ENCODE measurements around the gene MLN. TPM values are rescaled to one million over a fixed set of nuclear protein-coding genes. Genes with fewer than 3 reads are reported as not detected.
A peak's percentile ranks its signal among the peaks of the same experiment; 100 is the strongest.

MLN gene
- total RNA-seq, 1 donor from 2014 or later: not detected

DNA sequence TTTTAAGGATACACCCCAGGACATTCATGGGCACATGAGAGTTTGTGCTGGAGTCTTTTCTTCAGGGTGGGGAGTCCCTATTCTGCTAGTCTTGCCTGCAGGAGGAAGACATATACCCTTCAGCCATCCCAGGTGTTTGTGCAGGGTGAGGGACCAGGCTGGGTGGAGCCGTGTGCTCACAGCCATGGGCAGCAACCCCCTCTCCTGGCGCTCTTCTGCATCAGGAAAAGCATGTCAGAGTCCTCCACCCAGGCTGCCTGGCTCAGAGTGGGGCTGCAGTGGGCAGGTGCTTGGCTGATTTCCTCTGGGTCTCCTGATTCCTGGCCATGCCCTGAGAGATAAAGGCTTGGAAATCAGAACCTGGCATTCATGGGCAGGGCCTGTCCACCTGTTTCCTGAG is 22.7 kb upstream of the MLN start:
- Mint-ChIP-seq H3K36me3 (ENCODE audit: low read depth, unreplicated experiment) (no peaks in the 10 kb centered on the region), H3K4me3 (ENCODE audit: unreplicated experiment) (no peak overlapping the region), H3K9me3 (ENCODE audit: unreplicated experiment) (no peaks in the 10 kb centered on the region), H3K4me1 (ENCODE audit: unreplicated experiment) (peaks cover 7% of the 10 kb centered on the region), H3K27me3 (ENCODE audit: unreplicated experiment) (peaks cover 8% of the 10 kb centered on the region), H3K27ac (ENCODE audit: unreplicated experiment) (no peak overlapping the region)
- no peak for TF ChIP-seq CTCF (IDR thresholded peaks at IDR 0.05; ENCODE audit: unreplicated experiment)
- no peak for DNase-seq (ENCODE audit: low spot score)

DNA sequence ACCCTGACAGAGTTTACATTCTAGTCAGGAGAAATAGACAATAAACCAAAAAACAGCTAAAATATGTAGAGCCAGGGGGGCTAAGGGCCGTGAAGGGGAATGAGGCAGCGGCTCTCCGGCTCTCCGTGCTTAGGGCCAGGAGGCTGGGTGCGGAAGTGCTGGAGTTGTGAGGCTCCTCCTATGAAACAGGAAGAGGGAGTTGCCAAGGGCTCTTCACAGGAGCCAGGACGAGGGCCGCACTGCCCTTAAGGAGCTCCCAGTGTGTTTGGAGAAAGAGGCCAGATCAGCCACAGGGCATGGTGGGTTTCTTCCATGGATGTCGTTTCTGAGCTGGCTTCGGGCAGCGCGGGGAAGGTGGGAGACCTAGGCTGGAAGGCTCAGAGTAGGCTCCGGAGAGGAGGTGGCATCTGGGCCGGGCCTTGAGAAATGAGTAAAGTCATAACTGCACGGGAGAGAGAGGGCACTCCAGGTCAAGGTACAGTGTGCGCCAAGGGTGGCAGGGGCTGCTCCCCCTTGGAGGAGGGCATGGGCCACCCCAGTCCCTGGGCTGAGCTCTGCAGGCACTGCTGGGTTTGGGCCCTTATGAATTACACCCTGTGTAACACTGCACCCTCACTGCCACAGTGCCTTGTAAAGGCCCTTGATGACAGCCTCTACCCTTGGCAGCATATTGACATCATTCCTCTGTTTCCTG is 20.8 kb upstream of the MLN start:
- H3K9me3 Mint-ChIP-seq (ENCODE audit: unreplicated experiment): no peaks in the 10 kb centered on the region
- H3K4me1 Mint-ChIP-seq (ENCODE audit: unreplicated experiment): peaks cover 9% of the 10 kb centered on the region
- peaks cover 8% of the 10 kb centered on the region for H3K27me3 Mint-ChIP-seq (ENCODE audit: unreplicated experiment)
- no peak for TF ChIP-seq CTCF (IDR thresholded peaks at IDR 0.05; ENCODE audit: unreplicated experiment)
- H3K27ac Mint-ChIP-seq (ENCODE audit: unreplicated experiment): no peak overlapping the region
- no peak overlapping the region for H3K4me3 Mint-ChIP-seq (ENCODE audit: unreplicated experiment)
- DNase-seq (ENCODE audit: low spot score): peak; percentile 42
- H3K36me3 Mint-ChIP-seq (ENCODE audit: low read depth, unreplicated experiment): no peaks in the 10 kb centered on the region

DNA sequence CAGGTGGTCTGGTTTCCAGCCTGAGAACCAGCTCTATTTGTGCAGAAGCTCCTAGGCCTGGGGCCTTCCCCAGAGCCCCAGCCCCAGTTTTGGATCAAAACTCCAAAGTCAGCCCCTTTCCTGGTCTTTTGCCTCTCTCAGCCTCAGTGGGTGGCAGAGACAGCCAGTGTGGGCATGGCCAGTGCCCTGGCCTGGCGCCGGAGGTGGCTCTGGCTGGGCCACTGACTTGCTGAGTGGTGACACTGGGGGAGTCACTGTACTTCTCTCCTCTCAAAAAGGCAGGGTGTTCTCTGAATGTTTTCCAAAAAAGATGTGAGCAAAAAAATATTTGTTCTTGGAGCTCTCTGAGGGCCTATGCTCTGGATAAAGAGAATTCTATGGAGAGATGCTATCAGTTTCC is 20.0 kb upstream of the MLN start:
- H3K27ac Mint-ChIP-seq (ENCODE audit: unreplicated experiment): no peak overlapping the region
- no peak overlapping the region for H3K4me3 Mint-ChIP-seq (ENCODE audit: unreplicated experiment)
- no peak for TF ChIP-seq CTCF (IDR thresholded peaks at IDR 0.05; ENCODE audit: unreplicated experiment)
- H3K36me3 Mint-ChIP-seq (ENCODE audit: low read depth, unreplicated experiment): no peaks in the 10 kb centered on the region
- no peaks in the 10 kb centered on the region for H3K9me3 Mint-ChIP-seq (ENCODE audit: unreplicated experiment)
- peaks cover 9% of the 10 kb centered on the region for H3K4me1 Mint-ChIP-seq (ENCODE audit: unreplicated experiment)
- no peak for DNase-seq (ENCODE audit: low spot score)
- H3K27me3 Mint-ChIP-seq (ENCODE audit: unreplicated experiment): peaks cover 9% of the 10 kb centered on the region

DNA sequence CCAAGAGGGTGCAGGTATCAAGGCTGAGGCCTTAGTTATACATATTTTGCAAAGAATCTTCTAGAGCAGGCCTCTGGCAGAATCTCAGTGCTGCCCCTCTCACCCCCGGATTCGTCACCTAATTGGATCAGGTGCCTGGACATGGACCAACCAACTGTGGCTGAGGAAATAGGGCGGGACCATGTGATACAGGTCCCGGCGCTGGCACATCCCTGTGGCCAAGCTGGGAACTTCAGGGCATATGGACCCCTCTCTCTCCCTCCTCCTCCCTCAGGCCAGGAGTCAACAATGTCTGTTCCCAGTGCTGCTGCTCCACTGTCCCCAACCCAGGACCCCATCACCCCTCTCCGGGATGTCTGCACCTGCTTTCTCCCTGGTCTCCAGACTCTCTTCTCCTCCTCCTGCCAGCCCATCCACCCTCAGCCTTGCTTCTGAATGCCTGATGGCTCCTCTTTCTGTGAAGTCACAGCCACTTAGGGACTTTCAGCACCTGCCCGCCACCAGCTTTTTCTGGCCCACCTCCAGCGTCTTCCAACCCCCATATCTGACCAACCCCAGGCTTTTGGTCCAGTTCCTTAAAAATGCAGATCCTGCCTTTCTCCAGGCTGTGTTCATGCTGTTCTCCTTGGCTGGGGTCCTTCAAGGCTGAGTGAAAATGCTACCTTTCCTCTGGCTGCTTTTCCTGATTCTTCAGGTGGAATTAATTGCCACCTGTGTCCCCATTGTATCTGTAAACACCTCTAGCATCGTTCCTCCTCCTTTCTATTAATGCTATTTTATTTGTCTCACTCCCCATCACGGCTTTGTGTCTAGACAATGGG is 19.0 kb upstream of the MLN start:
- H3K4me1 Mint-ChIP-seq (ENCODE audit: unreplicated experiment): peaks cover 9% of the 10 kb centered on the region
- peaks cover 9% of the 10 kb centered on the region for H3K27me3 Mint-ChIP-seq (ENCODE audit: unreplicated experiment)
- peak; percentile 34 for TF ChIP-seq CTCF (IDR thresholded peaks at IDR 0.05; ENCODE audit: unreplicated experiment)
- H3K36me3 Mint-ChIP-seq (ENCODE audit: low read depth, unreplicated experiment): no peaks in the 10 kb centered on the region
- DNase-seq (ENCODE audit: low spot score): peak; percentile 35
- no peaks in the 10 kb centered on the region for H3K9me3 Mint-ChIP-seq (ENCODE audit: unreplicated experiment)
- no peak overlapping the region for H3K4me3 Mint-ChIP-seq (ENCODE audit: unreplicated experiment)
- H3K27ac Mint-ChIP-seq (ENCODE audit: unreplicated experiment): no peak overlapping the region

Measured in endothelial cell (in vitro differentiated cells).